Sigmoid colon (tissue), 4 donors: ENCODE results near the gene QPCT.

Experiments used
- POLR2A ChIP-seq, 2 donors: fragments of 450-650 bp; IDR thresholded peaks; one replicate each; pipeline ENCODE4 v1.6.1; 2016; ENCODE audit warnings: antibody characterized with exemption in 2 of 2, mild to moderate bottlenecking in 2 of 2, moderate library complexity in 2 of 2
- POLR2AphosphoS5 ChIP-seq, 4 donors: sonication (generic); formaldehyde crosslinking; IDR thresholded peaks; one replicate each; pipeline ENCODE4 v1.6.1; 2017; ENCODE audit warnings: antibody characterized with exemption in 4 of 4
- TF ChIP-seq, protein P1 (sequence below), 4 experiments: fragments of 450-650 bp in 3 of 4; fragments of 200-600 bp in 1 of 4; IDR thresholded peaks; one replicate each; pipeline ENCODE4 v1.5.1; 2016 to 2019; ENCODE audit warnings: antibody characterized with exemption in 4 of 4, mild to moderate bottlenecking in 3 of 4, moderate library complexity in 2 of 4

- TF ChIP-seq, protein P1, sequence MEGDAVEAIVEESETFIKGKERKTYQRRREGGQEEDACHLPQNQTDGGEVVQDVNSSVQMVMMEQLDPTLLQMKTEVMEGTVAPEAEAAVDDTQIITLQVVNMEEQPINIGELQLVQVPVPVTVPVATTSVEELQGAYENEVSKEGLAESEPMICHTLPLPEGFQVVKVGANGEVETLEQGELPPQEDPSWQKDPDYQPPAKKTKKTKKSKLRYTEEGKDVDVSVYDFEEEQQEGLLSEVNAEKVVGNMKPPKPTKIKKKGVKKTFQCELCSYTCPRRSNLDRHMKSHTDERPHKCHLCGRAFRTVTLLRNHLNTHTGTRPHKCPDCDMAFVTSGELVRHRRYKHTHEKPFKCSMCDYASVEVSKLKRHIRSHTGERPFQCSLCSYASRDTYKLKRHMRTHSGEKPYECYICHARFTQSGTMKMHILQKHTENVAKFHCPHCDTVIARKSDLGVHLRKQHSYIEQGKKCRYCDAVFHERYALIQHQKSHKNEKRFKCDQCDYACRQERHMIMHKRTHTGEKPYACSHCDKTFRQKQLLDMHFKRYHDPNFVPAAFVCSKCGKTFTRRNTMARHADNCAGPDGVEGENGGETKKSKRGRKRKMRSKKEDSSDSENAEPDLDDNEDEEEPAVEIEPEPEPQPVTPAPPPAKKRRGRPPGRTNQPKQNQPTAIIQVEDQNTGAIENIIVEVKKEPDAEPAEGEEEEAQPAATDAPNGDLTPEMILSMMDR (IDR thresholded peaks at IDR 0.05), result no peak
- no peak for TF ChIP-seq POLR2A (IDR thresholded peaks at IDR 0.05)
- no peak for TF ChIP-seq POLR2AphosphoS5 (IDR thresholded peaks at IDR 0.05)
Observed at GRCh38 chr2:37364351-37364750, 19.9 kb downstream of the QPCT start.
